Right lobe of liver (tissue), 4 donors: Measurements from ENCODE around the gene COL16A1.

Source experiments
- POLR2A ChIP-seq: fragments of 450-650 bp; IDR thresholded peaks from one replicate; pipeline ENCODE4 v1.6.1; 2017; ENCODE audit warnings: antibody characterized with exemption, mild to moderate bottlenecking
- TF ChIP-seq, protein P1 (sequence below), 4 donors: fragments of 200-600 bp in 3 of 4; fragments of 450-650 bp in 1 of 4; IDR thresholded peaks; one replicate each; pipeline versions ENCODE4 v1.5.1 to v1.8.0; 2016 to 2022; ENCODE audit warnings: antibody characterized with exemption in 4 of 4, mild to moderate bottlenecking in 2 of 4
- donor health status: DM: no; HTN: no; CAD: no.
- donor health status: DM: no; HTN: no; CAD: no.
- donor health status: DM: no; HTN: yes; CAD: no.

DNA sequence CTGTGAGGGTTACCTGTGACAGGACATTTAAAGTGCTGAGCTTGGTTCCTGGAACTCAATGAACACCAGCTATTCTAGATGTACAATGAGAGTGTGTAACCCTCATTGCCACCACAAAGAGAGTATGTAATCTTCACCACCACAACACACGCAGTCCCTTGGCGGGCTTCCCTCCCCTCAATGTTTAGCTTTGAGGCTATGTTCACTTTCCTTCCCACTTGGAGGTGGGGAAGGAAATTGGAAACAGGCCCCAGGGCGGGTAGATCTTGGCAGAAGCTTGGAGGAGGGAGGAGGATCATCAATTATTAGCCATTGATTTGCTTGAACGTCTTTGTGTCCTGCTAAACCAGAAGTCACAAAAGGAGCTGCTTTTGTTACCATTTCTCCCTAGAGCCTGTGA lies 8.3 kb upstream of the COL16A1 start:
- TF ChIP-seq, protein P1, sequence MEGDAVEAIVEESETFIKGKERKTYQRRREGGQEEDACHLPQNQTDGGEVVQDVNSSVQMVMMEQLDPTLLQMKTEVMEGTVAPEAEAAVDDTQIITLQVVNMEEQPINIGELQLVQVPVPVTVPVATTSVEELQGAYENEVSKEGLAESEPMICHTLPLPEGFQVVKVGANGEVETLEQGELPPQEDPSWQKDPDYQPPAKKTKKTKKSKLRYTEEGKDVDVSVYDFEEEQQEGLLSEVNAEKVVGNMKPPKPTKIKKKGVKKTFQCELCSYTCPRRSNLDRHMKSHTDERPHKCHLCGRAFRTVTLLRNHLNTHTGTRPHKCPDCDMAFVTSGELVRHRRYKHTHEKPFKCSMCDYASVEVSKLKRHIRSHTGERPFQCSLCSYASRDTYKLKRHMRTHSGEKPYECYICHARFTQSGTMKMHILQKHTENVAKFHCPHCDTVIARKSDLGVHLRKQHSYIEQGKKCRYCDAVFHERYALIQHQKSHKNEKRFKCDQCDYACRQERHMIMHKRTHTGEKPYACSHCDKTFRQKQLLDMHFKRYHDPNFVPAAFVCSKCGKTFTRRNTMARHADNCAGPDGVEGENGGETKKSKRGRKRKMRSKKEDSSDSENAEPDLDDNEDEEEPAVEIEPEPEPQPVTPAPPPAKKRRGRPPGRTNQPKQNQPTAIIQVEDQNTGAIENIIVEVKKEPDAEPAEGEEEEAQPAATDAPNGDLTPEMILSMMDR (IDR thresholded peaks at IDR 0.05) = no peak
- no peak for TF ChIP-seq POLR2A
